Stimulated activated CD4-positive, alpha-beta T cell treated with anti-CD3 and anti-CD28 coated beads, Interleukin-15, amount 100 ng/mL, for 24 hours (primary cell): Measurements from ENCODE around the gene NDUFB2.
"Not testable (repeated sequence)": the region's sequence is repeated elsewhere in the genome, so short reads cannot be mapped to it uniquely, and the experiment has no call there.

ENCODE experiments used
- DNase-seq: peaks from one replicate; pipeline ENCODE4 v3.0.0-alpha.2; 2020

The NDUFB2 gene

GRCh38 chr7:140693849-140694248 is 2.7 kb upstream of the NDUFB2 start:
- not testable (repeated sequence) for DNase-seq

- DNase-seq, result no peak
Measured at GRCh38 chr7:140694592-140694991, 1.9 kb upstream of the NDUFB2 start.

- DNase-seq, result no peak
Measured at GRCh38 chr7:140695381-140695780, 1.1 kb upstream of the NDUFB2 start.

- peak; percentile 97 for DNase-seq
Measured at GRCh38 chr7:140696024-140696679, 356 bp upstream of the NDUFB2 start.

DNA sequence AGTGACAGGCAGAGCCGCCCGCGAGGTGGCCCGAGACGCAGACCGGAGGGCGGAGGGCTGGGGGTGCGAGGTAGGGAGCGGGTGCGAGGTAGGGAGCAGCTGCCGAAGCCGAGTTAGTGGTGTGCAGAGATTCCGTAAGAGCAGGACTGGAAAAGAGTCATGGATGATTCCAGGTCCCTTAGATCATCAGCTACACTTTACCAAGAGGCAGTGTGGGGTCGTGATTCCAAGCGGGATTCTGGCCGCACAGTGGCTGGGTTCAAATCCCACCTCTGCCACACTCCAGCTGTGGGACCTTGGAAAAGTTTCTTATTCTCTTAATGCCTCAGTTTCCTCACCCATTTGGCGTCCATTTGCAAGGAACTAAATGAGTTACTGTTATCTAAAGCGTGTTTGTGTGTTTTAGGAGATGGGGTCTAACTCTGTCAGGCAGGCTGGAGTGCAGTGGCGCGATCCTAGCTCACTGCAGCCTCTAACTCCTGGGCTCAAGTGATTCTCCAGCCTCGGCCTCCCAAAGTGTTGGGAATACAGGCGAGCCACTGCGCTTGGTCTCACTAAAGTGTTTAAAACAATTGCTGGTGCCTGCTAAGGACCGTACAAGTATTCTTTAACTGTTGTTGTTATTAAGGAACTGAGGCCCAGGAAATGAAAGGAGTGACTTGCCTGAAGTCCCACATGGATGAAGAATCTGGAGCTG is 1.1 kb downstream of the NDUFB2 start:
- DNase-seq, result no peak

DNA sequence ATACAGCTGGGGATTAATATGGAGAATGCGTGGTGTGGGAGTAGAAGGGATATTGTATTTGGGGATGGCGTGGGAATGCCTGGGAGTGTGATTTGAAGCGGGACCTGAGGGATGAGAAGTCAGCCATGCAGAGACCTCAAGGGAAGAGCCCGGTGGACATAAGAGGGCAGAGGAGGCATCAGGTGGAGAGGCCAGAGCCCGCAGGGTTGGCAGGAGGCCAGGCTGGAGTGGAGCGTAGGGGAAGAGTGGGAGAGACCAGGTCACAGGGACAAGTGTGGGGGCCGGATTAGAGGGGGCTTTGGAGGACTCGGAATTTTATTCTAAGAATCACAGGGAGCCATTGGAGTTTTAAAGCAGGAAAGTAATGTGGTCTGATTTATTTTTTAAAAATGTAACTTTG is 2.0 kb downstream of the NDUFB2 start:
- DNase-seq, result no peak

- no peak for DNase-seq
Measured at GRCh38 chr7:140702774-140703173, 6.3 kb downstream of the NDUFB2 start.

DNA sequence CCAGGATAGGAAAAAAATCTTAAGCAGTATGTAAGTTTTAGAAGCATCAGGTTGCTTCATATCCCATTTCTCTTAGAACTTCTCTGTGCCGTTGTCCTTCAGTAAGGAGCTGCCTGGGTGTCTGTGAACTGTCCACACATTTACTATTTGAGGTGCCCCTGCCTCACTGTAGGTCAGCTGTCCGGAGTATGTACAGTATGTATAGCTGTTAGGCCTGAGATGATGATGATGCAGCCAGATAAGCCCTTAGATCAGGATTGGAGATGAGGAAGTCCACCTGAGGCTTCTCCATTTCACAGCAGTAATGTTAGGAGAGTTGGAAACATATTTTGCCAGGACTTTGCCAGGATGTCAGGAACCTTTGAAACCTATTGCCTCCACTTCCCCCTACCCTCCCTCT is 7.7 kb downstream of the NDUFB2 start:
- DNase-seq, result no peak

DNA sequence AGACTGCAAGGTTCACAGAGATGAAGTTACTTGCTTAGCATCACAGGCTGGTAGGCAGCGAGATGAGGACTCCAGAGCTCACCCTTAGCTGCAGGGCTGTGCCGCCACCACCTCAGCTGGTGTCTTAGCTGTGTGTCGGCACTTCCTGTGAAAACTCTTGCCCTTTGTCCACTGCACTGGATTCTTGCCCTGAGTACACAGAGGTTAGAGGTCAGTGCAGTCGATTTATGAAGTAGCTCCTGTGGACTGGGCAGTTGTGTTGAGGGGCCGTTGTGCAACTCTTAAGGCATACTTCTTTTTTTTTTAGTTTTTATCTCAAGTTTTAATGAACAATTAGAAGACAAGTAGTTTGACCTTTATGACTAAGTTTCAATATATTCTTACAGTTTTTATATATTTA is 10.6 kb downstream of the NDUFB2 start:
- DNase-seq, result no peak

- DNase-seq, result not testable (repeated sequence)
Measured at GRCh38 chr7:140708764-140709163, 12.3 kb downstream of the NDUFB2 start.

DNA sequence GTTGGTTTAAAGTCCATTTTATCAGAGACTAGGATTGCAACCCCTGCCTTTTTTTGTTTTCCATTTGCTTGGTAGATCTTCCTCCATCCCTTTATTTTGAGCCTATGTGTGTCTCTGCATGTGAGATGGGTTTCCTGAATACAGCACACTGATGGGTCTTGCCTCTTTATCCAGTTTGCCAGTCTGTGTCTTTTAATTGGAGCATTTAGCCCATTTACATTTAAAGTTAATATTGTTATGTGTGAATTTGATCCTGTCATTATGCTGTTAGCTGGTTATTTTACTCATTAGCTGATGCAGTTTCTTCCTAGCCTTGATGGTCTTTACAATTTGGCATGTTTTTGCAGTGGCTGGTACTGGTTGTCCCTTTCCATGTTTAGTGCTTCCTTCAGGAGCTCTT is 15.9 kb downstream of the NDUFB2 start:
- DNase-seq, result not testable (repeated sequence)

DNA sequence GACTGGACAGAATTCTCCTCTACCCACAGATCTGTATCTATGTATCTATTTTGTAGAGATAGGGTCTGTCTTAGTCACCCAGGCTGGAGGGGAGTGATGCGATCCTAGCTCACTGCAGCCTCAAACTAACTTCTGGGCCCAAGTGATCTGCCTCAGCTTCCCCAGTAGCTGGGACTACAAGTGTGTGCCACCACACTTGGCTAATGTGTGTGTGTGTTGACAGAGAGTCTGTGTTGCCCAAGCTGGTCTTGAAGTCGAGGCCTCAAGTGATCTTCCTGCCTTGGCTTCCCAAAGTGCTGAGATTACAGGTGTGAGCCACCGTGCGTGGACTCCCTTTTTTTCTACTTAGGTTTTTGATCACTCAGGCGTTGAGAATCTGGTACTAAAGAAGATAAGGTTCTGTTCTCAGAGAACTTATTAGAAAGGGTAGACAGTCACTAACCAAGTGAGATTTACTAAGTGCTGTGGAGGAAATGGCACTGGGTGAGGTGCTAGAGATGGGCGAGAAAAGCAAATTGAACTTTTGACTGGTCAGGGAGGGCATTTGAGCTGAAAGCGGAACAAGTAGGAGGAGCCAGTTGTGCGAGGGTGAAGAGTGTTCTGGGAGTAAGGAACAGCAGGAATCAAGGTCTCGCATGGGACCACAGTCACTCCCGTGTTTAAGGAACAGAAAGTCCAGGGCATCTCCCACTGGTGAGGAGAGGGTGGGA is 18.0 kb downstream of the NDUFB2 start:
- DNase-seq, result no peak

- no peak for DNase-seq
Measured at GRCh38 chr7:140719721-140720120, 23.2 kb downstream of the NDUFB2 start.

DNA sequence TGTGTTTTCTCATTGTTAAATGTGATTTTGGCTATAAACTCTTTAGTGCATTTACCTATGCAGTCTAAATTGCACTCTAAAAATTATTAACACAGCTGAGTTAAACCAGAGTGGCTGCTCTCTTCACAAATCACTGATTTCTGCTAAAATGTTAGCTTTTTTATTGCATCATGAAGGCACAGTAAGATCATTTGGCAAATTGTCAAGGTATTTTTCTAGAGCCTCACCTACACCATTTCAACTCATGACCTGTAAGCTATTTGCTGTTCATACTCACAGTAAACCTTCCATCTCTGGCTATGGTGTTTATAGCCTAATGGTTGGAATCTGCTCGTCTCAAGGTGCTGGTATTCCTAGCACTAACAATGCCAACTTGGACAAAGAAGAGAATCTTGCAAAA is 25.7 kb downstream of the NDUFB2 start:
- no peak for DNase-seq

- peak; percentile 41 for DNase-seq
Measured at GRCh38 chr7:140723006-140723405, 26.5 kb downstream of the NDUFB2 start.

DNA sequence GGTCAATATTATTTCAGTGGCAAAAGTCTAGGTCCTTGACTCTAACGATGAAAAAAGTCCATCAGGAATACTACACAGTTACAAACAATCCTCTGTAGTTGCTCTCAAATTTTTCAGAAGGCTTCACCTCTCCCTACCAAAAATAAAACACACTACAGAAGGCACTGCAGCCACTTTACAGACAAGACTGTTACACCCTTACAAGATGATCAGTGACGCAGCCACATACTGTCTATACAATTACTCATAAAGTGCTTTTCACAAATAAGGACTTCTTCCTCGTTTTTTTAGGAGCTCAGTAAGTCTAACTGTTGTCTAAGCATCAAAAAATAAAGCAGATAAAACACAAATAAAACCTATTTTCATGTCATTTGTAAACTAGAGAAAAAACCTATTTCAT is 27.1 kb downstream of the NDUFB2 start:
- no peak for DNase-seq

DNA sequence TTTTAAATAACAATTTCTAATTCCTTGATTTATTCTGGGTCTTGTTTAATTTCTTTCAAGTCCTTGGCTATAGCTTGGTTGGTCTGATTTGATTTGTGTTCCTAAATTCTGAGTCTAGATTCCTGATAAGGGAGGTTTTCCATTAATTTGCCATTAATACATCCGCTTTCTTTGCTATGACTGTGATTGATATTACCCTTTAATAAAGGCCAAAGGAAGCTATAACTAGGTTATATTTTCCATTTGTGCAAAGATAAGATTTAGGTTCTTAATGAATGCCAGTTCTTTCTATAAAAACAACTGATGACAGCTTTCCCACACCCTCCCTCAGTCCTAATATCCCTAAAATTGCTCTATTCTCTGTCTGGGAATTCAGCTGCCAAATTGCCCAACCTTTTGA is 28.2 kb downstream of the NDUFB2 start:
- no peak for DNase-seq

DNA sequence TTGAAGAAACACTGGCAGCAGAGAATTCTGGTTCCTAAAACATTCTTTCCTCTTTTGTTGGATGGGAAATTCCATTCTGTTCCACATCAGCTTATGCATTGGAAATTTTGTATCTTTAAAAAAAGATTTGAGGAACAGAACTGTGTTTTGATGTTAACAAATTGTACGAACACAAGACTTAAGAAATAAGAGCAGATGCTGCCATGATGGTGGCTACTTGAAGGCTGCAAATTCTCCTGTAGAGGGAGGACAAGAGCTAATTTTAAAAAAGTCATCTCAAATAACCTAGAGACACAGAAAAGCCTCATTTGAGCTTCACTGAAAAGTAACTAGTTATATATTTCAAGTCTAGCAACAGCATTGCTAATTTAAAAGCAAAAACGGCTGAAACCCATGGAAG is 29.8 kb downstream of the NDUFB2 start:
- no peak for DNase-seq

DNA sequence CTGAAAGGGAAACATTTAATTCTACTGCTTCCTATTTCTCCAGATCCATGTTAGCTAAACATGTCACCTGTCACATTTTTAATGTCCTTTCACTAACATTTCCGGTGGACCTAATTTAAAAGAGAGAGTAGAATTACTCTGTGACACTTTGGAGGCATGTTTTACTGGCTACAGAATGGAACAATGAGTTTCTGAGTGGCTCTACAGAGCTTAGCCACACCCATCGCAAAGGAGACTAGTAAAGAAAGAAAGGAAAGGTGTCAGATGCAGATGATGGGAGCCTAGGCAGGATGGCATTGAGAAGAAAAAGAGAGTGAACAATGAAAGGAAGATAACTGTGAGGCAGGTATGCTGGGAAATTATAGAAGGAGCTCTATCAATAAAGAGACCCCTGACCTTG is 35.9 kb downstream of the NDUFB2 start:
- DNase-seq, result no peak

GRCh38 chr7:140734096-140734495 is 37.6 kb downstream of the NDUFB2 start:
- no peak for DNase-seq

DNA sequence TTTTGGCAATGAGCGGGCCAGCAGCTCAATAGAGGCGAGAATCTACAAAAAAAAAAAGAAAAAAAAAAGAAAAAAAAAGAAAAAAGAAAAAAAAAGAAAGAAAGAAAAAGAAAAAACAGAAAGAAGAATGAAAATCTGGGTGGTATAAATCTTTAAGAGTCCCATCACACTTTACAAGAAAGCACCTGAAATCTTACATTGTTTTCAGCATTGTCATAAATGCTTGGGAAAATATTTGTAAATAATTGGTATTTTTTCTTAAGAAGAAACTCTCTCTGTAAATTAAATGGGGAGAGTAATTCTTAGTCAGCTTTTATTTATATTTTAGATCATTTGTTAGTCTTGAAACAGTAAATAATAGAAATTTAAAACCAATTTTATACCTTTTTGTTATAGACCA is 38.2 kb downstream of the NDUFB2 start:
- no peak for DNase-seq

- no peak for DNase-seq
Measured at GRCh38 chr7:140738280-140738679, 41.8 kb downstream of the NDUFB2 start.

- DNase-seq, result not testable (repeated sequence)
Measured at GRCh38 chr7:140743255-140743654, 46.7 kb downstream of the NDUFB2 start.

GRCh38 chr7:140744005-140744404 is 47.5 kb downstream of the NDUFB2 start:
- no peak for DNase-seq
